Measurements from ENCODE around the gene RGSL1. TPM values are rescaled to one million over a fixed set of nuclear protein-coding genes. Genes with fewer than 3 reads are reported as not detected.

Gene RGSL1
- total RNA-seq, 1 experiment from 2014 or later = not detected

DNA sequence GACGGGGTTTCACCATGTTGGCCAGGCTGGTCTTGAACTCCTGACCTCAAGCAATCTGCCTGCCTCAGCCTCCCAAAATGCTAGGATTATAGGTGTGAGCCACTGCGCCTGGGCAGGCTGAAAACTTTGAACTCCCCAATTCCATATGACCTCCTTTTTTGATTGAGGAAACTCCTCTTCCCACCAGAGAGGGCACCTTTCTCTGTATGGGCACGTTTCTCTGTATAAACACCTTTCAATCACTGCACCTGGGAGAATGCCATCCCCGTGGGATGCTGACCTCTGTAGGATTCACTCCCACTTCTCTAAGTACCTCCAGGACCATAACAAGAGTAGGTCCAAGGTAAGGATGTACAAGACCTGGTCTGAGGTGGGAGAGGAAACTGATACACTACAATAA lies 39.8 kb upstream of the RGSL1 start:
- intact Hi-C loops (cut with micrococcal nuclease; ENCODE audit: unreplicated experiment) = no loop called here
- TF ChIP-seq, protein P1, sequence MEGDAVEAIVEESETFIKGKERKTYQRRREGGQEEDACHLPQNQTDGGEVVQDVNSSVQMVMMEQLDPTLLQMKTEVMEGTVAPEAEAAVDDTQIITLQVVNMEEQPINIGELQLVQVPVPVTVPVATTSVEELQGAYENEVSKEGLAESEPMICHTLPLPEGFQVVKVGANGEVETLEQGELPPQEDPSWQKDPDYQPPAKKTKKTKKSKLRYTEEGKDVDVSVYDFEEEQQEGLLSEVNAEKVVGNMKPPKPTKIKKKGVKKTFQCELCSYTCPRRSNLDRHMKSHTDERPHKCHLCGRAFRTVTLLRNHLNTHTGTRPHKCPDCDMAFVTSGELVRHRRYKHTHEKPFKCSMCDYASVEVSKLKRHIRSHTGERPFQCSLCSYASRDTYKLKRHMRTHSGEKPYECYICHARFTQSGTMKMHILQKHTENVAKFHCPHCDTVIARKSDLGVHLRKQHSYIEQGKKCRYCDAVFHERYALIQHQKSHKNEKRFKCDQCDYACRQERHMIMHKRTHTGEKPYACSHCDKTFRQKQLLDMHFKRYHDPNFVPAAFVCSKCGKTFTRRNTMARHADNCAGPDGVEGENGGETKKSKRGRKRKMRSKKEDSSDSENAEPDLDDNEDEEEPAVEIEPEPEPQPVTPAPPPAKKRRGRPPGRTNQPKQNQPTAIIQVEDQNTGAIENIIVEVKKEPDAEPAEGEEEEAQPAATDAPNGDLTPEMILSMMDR (conservative IDR thresholded peaks at IDR 0.05; ENCODE audit: low read depth, low read length) = no peak
- no peak for TF ChIP-seq EZH2 (IDR thresholded peaks at IDR 0.05; ENCODE audit: borderline replicate concordance, low read depth, low read length, poor library complexity, severe bottlenecking)
- no peak for DNase-seq (ENCODE audit: low spot score)
- CTCF ChIA-PET = no interaction called here
- H3K4me3 ChIP-seq (ENCODE audit: low read depth, low read length, poor library complexity, severe bottlenecking) = no peak overlapping the region
- POLR2A ChIA-PET (ENCODE audit: low non-redundant PET) = no interaction called here
- peaks cover 16% of the 10 kb centered on the region for H3K27me3 ChIP-seq (replicated peaks; ENCODE audit: insufficient read depth, low read depth, low read length, poor library complexity)
- no TSS peak for BruUV-seq (replicated peaks)
- no peak overlapping the region for H3K27ac ChIP-seq (ENCODE audit: low read depth, low read length, poor library complexity, severe bottlenecking)
- H3K4me1 ChIP-seq (ENCODE audit: insufficient read depth, low read length, poor library complexity, severe bottlenecking) = no peaks in the 10 kb centered on the region
- no peaks in the 10 kb centered on the region for H3K9me3 ChIP-seq (ENCODE audit: low read depth, low read length, poor library complexity, severe bottlenecking)
- no peaks in the 10 kb centered on the region for H3K36me3 ChIP-seq (ENCODE audit: insufficient read depth, low read length, poor library complexity, severe bottlenecking)

DNA sequence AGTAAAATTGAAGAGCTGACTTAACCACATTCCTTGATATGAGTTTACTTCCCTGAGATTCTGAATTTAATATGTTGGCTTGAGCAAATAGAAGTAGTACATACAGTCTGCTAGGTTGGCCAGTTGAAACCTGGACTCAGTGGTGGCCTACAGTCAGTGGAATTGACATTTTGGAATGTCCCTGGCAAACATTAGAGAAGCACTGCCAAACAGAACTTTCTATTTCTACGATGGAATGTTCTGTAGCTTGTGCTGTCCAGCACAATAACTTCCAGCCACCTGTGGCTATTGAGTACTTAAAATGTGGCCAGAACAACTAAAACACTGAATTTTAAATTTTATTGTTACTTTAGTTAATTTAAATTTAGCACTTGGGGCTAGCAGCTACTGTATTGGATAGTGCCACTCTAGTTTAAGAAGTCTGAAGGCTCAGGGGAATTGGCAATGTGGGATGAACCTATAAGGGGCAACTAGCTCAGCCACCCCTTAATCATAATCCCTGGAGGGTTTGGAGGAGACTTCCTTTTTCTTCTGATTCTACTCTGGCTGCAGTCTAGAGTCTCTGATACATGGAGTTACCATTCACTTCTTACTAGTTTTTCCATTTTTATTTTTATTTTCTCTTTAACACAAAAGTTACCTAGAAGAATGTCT lies 39.2 kb upstream of the RGSL1 start:
- Histone ChIP-seq H3K27ac (ENCODE audit: low read depth, low read length, poor library complexity, severe bottlenecking) (no peak overlapping the region), H3K4me3 (ENCODE audit: low read depth, low read length, poor library complexity, severe bottlenecking) (no peak overlapping the region), H3K4me1 (ENCODE audit: insufficient read depth, low read length, poor library complexity, severe bottlenecking) (no peaks in the 10 kb centered on the region), H3K27me3 (replicated peaks; ENCODE audit: insufficient read depth, low read depth, low read length, poor library complexity) (peaks cover 21% of the 10 kb centered on the region), H3K36me3 (ENCODE audit: insufficient read depth, low read length, poor library complexity, severe bottlenecking) (no peaks in the 10 kb centered on the region), H3K9me3 (ENCODE audit: low read depth, low read length, poor library complexity, severe bottlenecking) (no peaks in the 10 kb centered on the region)
- CTCF ChIA-PET = no interaction called here
- no TSS peak for BruUV-seq (replicated peaks)
- intact Hi-C loops (cut with micrococcal nuclease; ENCODE audit: unreplicated experiment) = no loop called here
- POLR2A ChIA-PET (ENCODE audit: low non-redundant PET) = no interaction called here
- TF ChIP-seq, protein P1 (conservative IDR thresholded peaks at IDR 0.05; ENCODE audit: low read depth, low read length) = no peak
- no peak for TF ChIP-seq EZH2 (IDR thresholded peaks at IDR 0.05; ENCODE audit: borderline replicate concordance, low read depth, low read length, poor library complexity, severe bottlenecking)
- no peak for DNase-seq (ENCODE audit: low spot score)

DNA sequence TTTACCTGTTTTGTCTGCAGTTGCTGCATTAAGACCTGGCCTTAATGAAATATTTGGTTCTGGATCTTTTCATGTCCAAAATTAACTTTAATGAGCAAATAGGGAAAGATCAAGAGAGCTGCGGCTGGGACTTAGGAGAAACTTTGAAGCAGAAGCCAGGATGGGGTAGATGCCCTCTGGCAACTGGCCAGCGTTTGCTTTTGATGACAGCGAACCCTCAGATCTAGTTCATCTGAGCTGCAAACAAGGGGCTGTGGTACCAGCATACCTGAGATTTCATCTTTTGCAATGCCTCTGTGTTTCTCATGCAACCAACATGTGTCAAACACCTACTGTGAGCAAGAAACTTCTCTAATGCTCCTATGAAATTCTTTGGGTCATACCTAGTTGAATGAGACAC lies 36.5 kb upstream of the RGSL1 start:
- DNase-seq (ENCODE audit: low spot score) = no peak
- POLR2A ChIA-PET (ENCODE audit: low non-redundant PET) = no interaction called here
- H3K27ac ChIP-seq (ENCODE audit: low read depth, low read length, poor library complexity, severe bottlenecking) = no peak overlapping the region
- CTCF ChIA-PET = no interaction called here
- intact Hi-C loops (cut with micrococcal nuclease; ENCODE audit: unreplicated experiment) = no loop called here
- H3K4me3 ChIP-seq (ENCODE audit: low read depth, low read length, poor library complexity, severe bottlenecking) = no peak overlapping the region
- no TSS peak for BruUV-seq (replicated peaks)
- H3K36me3 ChIP-seq (ENCODE audit: insufficient read depth, low read length, poor library complexity, severe bottlenecking) = no peaks in the 10 kb centered on the region
- H3K9me3 ChIP-seq (ENCODE audit: low read depth, low read length, poor library complexity, severe bottlenecking) = no peaks in the 10 kb centered on the region
- no peaks in the 10 kb centered on the region for H3K4me1 ChIP-seq (ENCODE audit: insufficient read depth, low read length, poor library complexity, severe bottlenecking)
- peaks cover 19% of the 10 kb centered on the region for H3K27me3 ChIP-seq (replicated peaks; ENCODE audit: insufficient read depth, low read depth, low read length, poor library complexity)
- no peak for TF ChIP-seq EZH2 (IDR thresholded peaks at IDR 0.05; ENCODE audit: borderline replicate concordance, low read depth, low read length, poor library complexity, severe bottlenecking)

DNA sequence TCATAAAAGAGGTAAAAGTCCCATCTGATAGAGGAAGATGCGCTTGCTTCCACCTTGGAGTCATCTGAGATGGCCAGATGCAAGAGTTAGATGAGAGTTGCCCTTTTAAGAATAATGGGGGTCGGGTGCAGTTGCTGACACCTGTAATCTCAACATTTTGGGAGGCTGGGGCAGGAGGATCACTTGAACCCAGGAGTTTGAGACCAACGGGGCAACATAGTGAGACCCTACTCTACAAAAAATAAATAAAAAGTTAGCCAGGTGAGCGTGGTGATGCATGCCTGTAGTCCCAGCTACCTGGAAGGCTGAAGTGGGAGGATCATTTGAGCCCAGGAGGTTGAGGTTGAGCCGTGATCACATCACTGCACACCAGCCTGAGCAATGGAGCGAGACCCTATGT lies 36.0 kb upstream of the RGSL1 start:
- H3K27me3 ChIP-seq (replicated peaks; ENCODE audit: insufficient read depth, low read depth, low read length, poor library complexity) = peaks cover 19% of the 10 kb centered on the region
- ChIA-PET CTCF (no interaction called here), POLR2A (ENCODE audit: low non-redundant PET) (no interaction called here)
- no peak overlapping the region for H3K27ac ChIP-seq (ENCODE audit: low read depth, low read length, poor library complexity, severe bottlenecking)
- DNase-seq (ENCODE audit: low spot score) = no peak
- no TSS peak for BruUV-seq (replicated peaks)
- TF ChIP-seq, protein P1 (conservative IDR thresholded peaks at IDR 0.05; ENCODE audit: low read depth, low read length) = no peak
- no peak for TF ChIP-seq EZH2 (IDR thresholded peaks at IDR 0.05; ENCODE audit: borderline replicate concordance, low read depth, low read length, poor library complexity, severe bottlenecking)
- no peak overlapping the region for H3K4me3 ChIP-seq (ENCODE audit: low read depth, low read length, poor library complexity, severe bottlenecking)
- no peaks in the 10 kb centered on the region for H3K36me3 ChIP-seq (ENCODE audit: insufficient read depth, low read length, poor library complexity, severe bottlenecking)
- no peaks in the 10 kb centered on the region for H3K9me3 ChIP-seq (ENCODE audit: low read depth, low read length, poor library complexity, severe bottlenecking)
- H3K4me1 ChIP-seq (ENCODE audit: insufficient read depth, low read length, poor library complexity, severe bottlenecking) = no peaks in the 10 kb centered on the region
- intact Hi-C loops (cut with micrococcal nuclease; ENCODE audit: unreplicated experiment) = no loop called here
